ENCODE measurements around the gene MADD.
"Not testable (repeated sequence)": the region's sequence is repeated elsewhere in the genome, so short reads cannot be mapped to it uniquely, and the experiment has no call there.

Gene MADD

GRCh38 chr11:47333526-47333845, 63.6 kb downstream of the MADD start:
- TF ChIP-seq CTCF (IDR thresholded peaks at IDR 0.05; ENCODE audit: unreplicated experiment in 3 of 3) = no peak
- Mint-ChIP-seq H3K36me3 (ENCODE audit: low read depth) (peaks cover 11% of the 10 kb centered on the region), H3K27ac (no peak overlapping the region), H3K27me3 (ENCODE audit: low read depth) (peaks cover 7% of the 10 kb centered on the region), H3K4me1 (no peaks in the 10 kb centered on the region), H3K4me3 (no peak overlapping the region), H3K9me3 (no peaks in the 10 kb centered on the region)

- H3K36me3 Mint-ChIP-seq (ENCODE audit: low read depth) = peaks cover 7% of the 10 kb centered on the region
- no peaks in the 10 kb centered on the region for H3K9me3 Mint-ChIP-seq
- no peak overlapping the region for H3K27ac Mint-ChIP-seq
- TF ChIP-seq CTCF (IDR thresholded peaks at IDR 0.05; ENCODE audit: unreplicated experiment in 3 of 3) = no peak
- H3K27me3 Mint-ChIP-seq (ENCODE audit: low read depth) = peaks cover 7% of the 10 kb centered on the region
- H3K4me3 Mint-ChIP-seq = no peak overlapping the region
- no peaks in the 10 kb centered on the region for H3K4me1 Mint-ChIP-seq
Measured at GRCh38 chr11:47333886-47334443, 64.0 kb downstream of the MADD start.

GRCh38 chr11:47334699-47335411, 64.9 kb downstream of the MADD start:
- not testable (repeated sequence) for H3K27ac Mint-ChIP-seq; H3K36me3 Mint-ChIP-seq (ENCODE audit: low read depth); H3K9me3 Mint-ChIP-seq

GRCh38 chr11:47335733-47336132, 65.8 kb downstream of the MADD start:
- Mint-ChIP-seq H3K27me3 (ENCODE audit: low read depth) (peaks cover 11% of the 10 kb centered on the region), H3K27ac (no peak overlapping the region), H3K4me1 (no peaks in the 10 kb centered on the region), H3K36me3 (ENCODE audit: low read depth) (peaks cover 1% of the 10 kb centered on the region), H3K9me3 (no peaks in the 10 kb centered on the region), H3K4me3 (no peak overlapping the region)
- no peak for TF ChIP-seq CTCF (IDR thresholded peaks at IDR 0.05; ENCODE audit: unreplicated experiment in 3 of 3)

More at GRCh38 chr11:47334699-47335411, 64.9 kb downstream of the MADD start:
- not testable (repeated sequence) for H3K4me3 Mint-ChIP-seq; H3K27me3 Mint-ChIP-seq (ENCODE audit: low read depth); H3K4me1 Mint-ChIP-seq

GRCh38 chr11:47336595-47336994, 66.7 kb downstream of the MADD start:
- TF ChIP-seq CTCF (IDR thresholded peaks at IDR 0.05; ENCODE audit: unreplicated experiment in 3 of 3) = no peak
- peaks cover 11% of the 10 kb centered on the region for H3K27me3 Mint-ChIP-seq (ENCODE audit: low read depth)
- peaks cover 3% of the 10 kb centered on the region for H3K4me1 Mint-ChIP-seq
- H3K9me3 Mint-ChIP-seq = no peaks in the 10 kb centered on the region
- no peak overlapping the region for H3K4me3 Mint-ChIP-seq
- no peak overlapping the region for H3K27ac Mint-ChIP-seq
- no peaks in the 10 kb centered on the region for H3K36me3 Mint-ChIP-seq (ENCODE audit: low read depth)

- Mint-ChIP-seq H3K27ac (no peak overlapping the region), H3K27me3 (ENCODE audit: low read depth) (peaks cover 14% of the 10 kb centered on the region), H3K36me3 (ENCODE audit: low read depth) (no peaks in the 10 kb centered on the region), H3K9me3 (no peaks in the 10 kb centered on the region), H3K4me3 (no peak overlapping the region), H3K4me1 (peaks cover 7% of the 10 kb centered on the region)
- no peak for TF ChIP-seq CTCF (IDR thresholded peaks at IDR 0.05; ENCODE audit: unreplicated experiment in 3 of 3)
Measured at GRCh38 chr11:47337229-47337924, 67.4 kb downstream of the MADD start.
